Peyer's patch (tissue), 4 donors: Measurements from ENCODE around the gene RELT. TPM values are rescaled to one million over a fixed set of nuclear protein-coding genes. Genes with fewer than 3 reads are reported as not detected.

Source experiments
- DNase-seq, 3 donors: peaks; one replicate each; pipeline ENCODE4 v3.0.0-alpha.2; 2017 to 2019
- H3K27ac ChIP-seq, 4 donors: fragments of 200-600 bp; sonication (generic); one replicate each; pipeline ENCODE4 v1.5.1; 2016 to 2019
- H3K27me3 ChIP-seq, 2 donors: fragments of 200-600 bp; sonication (generic); one replicate each; pipeline ENCODE4 v1.5.1; 2019
- H3K36me3 ChIP-seq, 3 donors: fragments of 200-600 bp; sonication (generic); one replicate each; pipeline ENCODE4 v1.5.1; 2016 to 2019
- H3K4me1 ChIP-seq, 4 donors: fragments of 200-600 bp; sonication (generic); one replicate each; pipeline ENCODE4 v1.5.1; 2016 to 2019
- H3K4me3 ChIP-seq, 4 donors: fragments of 200-600 bp; sonication (generic); 1 replicate in 3 of 4; 2 replicates in 1 of 4; pipeline ENCODE4 v1.5.1; 2016 to 2019; ENCODE audit warnings: mild to moderate bottlenecking in 1 of 4
- H3K9me3 ChIP-seq, 4 donors: fragments of 200-600 bp; sonication (generic); one replicate each; pipeline ENCODE4 v1.5.1; 2016 to 2019; ENCODE audit warnings: mild to moderate bottlenecking in 1 of 4
- CTCF ChIP-seq, 6 experiments: fragments of 450-650 bp in 4 of 6; fragments of 200-600 bp in 2 of 6; sonication (generic) in 1 of 6; IDR thresholded peaks; one replicate each; pipeline ENCODE4 v1.5.1; 2017 to 2019; ENCODE audit warnings: antibody characterized with exemption in 6 of 6, mild to moderate bottlenecking in 3 of 6, moderate library complexity in 1 of 6
- POLR2A ChIP-seq, 2 donors: fragments of 450-650 bp; IDR thresholded peaks; one replicate each; pipeline ENCODE4 v1.5.1; 2017; ENCODE audit warnings: antibody characterized with exemption in 2 of 2, mild to moderate bottlenecking in 2 of 2, moderate library complexity in 2 of 2
- total RNA-seq, 4 donors: library from RNA; depleted of rRNA; stranded (reverse); fragments of >200 nt; gene quantifications; one replicate each; pipeline ENCODE4 v1.1.0, GENCODE V29; 2016

The RELT gene
- total RNA-seq, 4 donors from 2014 or later = 1.2 to 19.0 (median 4.7) TPM

GRCh38 chr11:73423506-73423905 is 47.3 kb downstream of the RELT start:
- H3K4me1 ChIP-seq = no peaks in the 10 kb centered on the region
- no peak for DNase-seq
- no peak for TF ChIP-seq CTCF (IDR thresholded peaks at IDR 0.05)
- H3K27ac ChIP-seq = no peak overlapping the region
- peaks cover 0 to 6% (median 0%) of the 10 kb centered on the region in 3 donors for H3K36me3 ChIP-seq
- H3K27me3 ChIP-seq = no peaks in the 10 kb centered on the region
- H3K9me3 ChIP-seq = no peaks in the 10 kb centered on the region
- H3K4me3 ChIP-seq = no peak overlapping the region

GRCh38 chr11:73425108-73425507 is 48.9 kb downstream of the RELT start:
- TF ChIP-seq POLR2A (IDR thresholded peaks at IDR 0.05) = no peak
- TF ChIP-seq CTCF (IDR thresholded peaks at IDR 0.05) = no peak
- H3K9me3 ChIP-seq = no peaks in the 10 kb centered on the region
- H3K4me1 ChIP-seq = no peaks in the 10 kb centered on the region
- no peaks in the 10 kb centered on the region for H3K27me3 ChIP-seq
- no peak for DNase-seq
- no peak overlapping the region for H3K27ac ChIP-seq
- no peak overlapping the region for H3K4me3 ChIP-seq
- H3K36me3 ChIP-seq = no peaks in the 10 kb centered on the region

GRCh38 chr11:73426219-73426850 is 50.1 kb downstream of the RELT start:
- TF ChIP-seq POLR2A (IDR thresholded peaks at IDR 0.05) = no peak
- no peak for TF ChIP-seq CTCF (IDR thresholded peaks at IDR 0.05)
- no peaks in the 10 kb centered on the region for H3K36me3 ChIP-seq
- DNase-seq = no peak
- no peaks in the 10 kb centered on the region for H3K27me3 ChIP-seq
- no peaks in the 10 kb centered on the region for H3K4me1 ChIP-seq
- no peak overlapping the region for H3K4me3 ChIP-seq
- no peak overlapping the region for H3K27ac ChIP-seq
- no peaks in the 10 kb centered on the region for H3K9me3 ChIP-seq

GRCh38 chr11:73428227-73428626 is 52.0 kb downstream of the RELT start:
- H3K27me3 ChIP-seq = no peaks in the 10 kb centered on the region
- no peaks in the 10 kb centered on the region for H3K9me3 ChIP-seq
- H3K4me1 ChIP-seq = no peaks in the 10 kb centered on the region
- TF ChIP-seq POLR2A (IDR thresholded peaks at IDR 0.05) (no peak), CTCF (IDR thresholded peaks at IDR 0.05) (no peak)
- H3K27ac ChIP-seq = no peak overlapping the region
- DNase-seq = no peak
- no peaks in the 10 kb centered on the region for H3K36me3 ChIP-seq
- H3K4me3 ChIP-seq = no peak overlapping the region

GRCh38 chr11:73428699-73429098 is 52.5 kb downstream of the RELT start:
- no peaks in the 10 kb centered on the region for H3K27me3 ChIP-seq
- no peak for TF ChIP-seq CTCF (IDR thresholded peaks at IDR 0.05)
- TF ChIP-seq POLR2A (IDR thresholded peaks at IDR 0.05) = no peak
- no peaks in the 10 kb centered on the region for H3K36me3 ChIP-seq

More at GRCh38 chr11:73428699-73429098, 52.5 kb downstream of the RELT start:
- no peaks in the 10 kb centered on the region for H3K9me3 ChIP-seq
- DNase-seq = no peak
- no peak overlapping the region for H3K4me3 ChIP-seq
- H3K27ac ChIP-seq = no peak overlapping the region
- no peaks in the 10 kb centered on the region for H3K4me1 ChIP-seq
